ENCODE measurements around the gene LRIG3.

LRIG3 gene

GRCh38 chr12:58923781-58924180 is 3.5 kb upstream of the LRIG3 start:
- H3K9me3 ChIP-seq (ENCODE audit: control insufficient read depth, insufficient read depth, low read length), result no peaks in the 10 kb centered on the region
- no peaks in the 10 kb centered on the region for H3K36me3 ChIP-seq (ENCODE audit: insufficient read depth, low read length)
- H3K4me1 ChIP-seq (ENCODE audit: insufficient read depth, low read length), result peaks cover 13% of the 10 kb centered on the region
- no peak overlapping the region for H3K9ac ChIP-seq (ENCODE audit: low read depth, low read length)

- Histone ChIP-seq H3K36me3 (ENCODE audit: insufficient read depth, low read length) (no peaks in the 10 kb centered on the region), H3K9ac (ENCODE audit: low read depth, low read length) (no peak overlapping the region)
Measured at GRCh38 chr12:58922849-58923248, 2.5 kb upstream of the LRIG3 start.

GRCh38 chr12:58920961-58921861 is 907 bp upstream of the LRIG3 start:
- H3K36me3 ChIP-seq (ENCODE audit: insufficient read depth, low read length), result no peaks in the 10 kb centered on the region
- peak overlapping the region; percentile 96 for H3K9ac ChIP-seq (ENCODE audit: low read depth, low read length)
- H3K9me3 ChIP-seq (ENCODE audit: control insufficient read depth, insufficient read depth, low read length), result no peaks in the 10 kb centered on the region
- H3K4me1 ChIP-seq (ENCODE audit: insufficient read depth, low read length), result peaks cover 21% of the 10 kb centered on the region

More at GRCh38 chr12:58922849-58923248, 2.5 kb upstream of the LRIG3 start:
- Histone ChIP-seq H3K4me1 (ENCODE audit: insufficient read depth, low read length) (peaks cover 13% of the 10 kb centered on the region), H3K9me3 (ENCODE audit: control insufficient read depth, insufficient read depth, low read length) (no peaks in the 10 kb centered on the region)

- Histone ChIP-seq H3K9me3 (ENCODE audit: control insufficient read depth, insufficient read depth, low read length) (no peaks in the 10 kb centered on the region), H3K4me1 (ENCODE audit: insufficient read depth, low read length) (peaks cover 10% of the 10 kb centered on the region), H3K36me3 (ENCODE audit: insufficient read depth, low read length) (no peaks in the 10 kb centered on the region), H3K9ac (ENCODE audit: low read depth, low read length) (peak overlapping the region; percentile 96)
Measured at GRCh38 chr12:58919231-58920101, 838 bp downstream of the LRIG3 start.

- H3K9me3 ChIP-seq (ENCODE audit: control insufficient read depth, insufficient read depth, low read length), result no peaks in the 10 kb centered on the region
- H3K4me1 ChIP-seq (ENCODE audit: insufficient read depth, low read length), result peaks cover 11% of the 10 kb centered on the region
- 0 out of 2 replicates have a peak overlapping the region, but pooled peaks have one; percentile 96 for H3K9ac ChIP-seq (ENCODE audit: low read depth, low read length)
- 0 out of 2 replicates have a peak, but pooled peaks cover under 1% of the 10 kb centered on the region for H3K36me3 ChIP-seq (ENCODE audit: insufficient read depth, low read length)
Measured at GRCh38 chr12:58918469-58918844, 1.8 kb downstream of the LRIG3 start.

GRCh38 chr12:58917699-58918468 is 2.4 kb downstream of the LRIG3 start:
- Histone ChIP-seq H3K4me1 (ENCODE audit: insufficient read depth, low read length) (peaks cover 11% of the 10 kb centered on the region), H3K9ac (ENCODE audit: low read depth, low read length) (no peak overlapping the region), H3K9me3 (ENCODE audit: control insufficient read depth, insufficient read depth, low read length) (no peaks in the 10 kb centered on the region), H3K36me3 (ENCODE audit: insufficient read depth, low read length) (0 out of 2 replicates have a peak, but pooled peaks cover 2% of the 10 kb centered on the region)

GRCh38 chr12:58916921-58917511 is 3.3 kb downstream of the LRIG3 start:
- Histone ChIP-seq H3K36me3 (ENCODE audit: insufficient read depth, low read length) (0 out of 2 replicates have a peak, but pooled peaks cover 2% of the 10 kb centered on the region), H3K9ac (ENCODE audit: low read depth, low read length) (no peak overlapping the region), H3K4me1 (ENCODE audit: insufficient read depth, low read length) (peaks cover 11% of the 10 kb centered on the region), H3K9me3 (ENCODE audit: control insufficient read depth, insufficient read depth, low read length) (no peaks in the 10 kb centered on the region)

- Histone ChIP-seq H3K9me3 (ENCODE audit: control insufficient read depth, insufficient read depth, low read length) (no peaks in the 10 kb centered on the region), H3K9ac (ENCODE audit: low read depth, low read length) (no peak overlapping the region), H3K4me1 (ENCODE audit: insufficient read depth, low read length) (peaks cover 11% of the 10 kb centered on the region), H3K36me3 (ENCODE audit: insufficient read depth, low read length) (0 out of 2 replicates have a peak, but pooled peaks cover 2% of the 10 kb centered on the region)
Measured at GRCh38 chr12:58916161-58916621, 4.1 kb downstream of the LRIG3 start.

- peaks cover 11% of the 10 kb centered on the region for H3K4me1 ChIP-seq (ENCODE audit: insufficient read depth, low read length)
- no peaks in the 10 kb centered on the region for H3K9me3 ChIP-seq (ENCODE audit: control insufficient read depth, insufficient read depth, low read length)
- 0 out of 2 replicates have a peak, but pooled peaks cover 2% of the 10 kb centered on the region for H3K36me3 ChIP-seq (ENCODE audit: insufficient read depth, low read length)
- H3K9ac ChIP-seq (ENCODE audit: low read depth, low read length), result no peak overlapping the region
Measured at GRCh38 chr12:58915634-58916033, 4.7 kb downstream of the LRIG3 start.

- H3K9me3 ChIP-seq (ENCODE audit: control insufficient read depth, insufficient read depth, low read length), result no peaks in the 10 kb centered on the region
- H3K9ac ChIP-seq (ENCODE audit: low read depth, low read length), result no peak overlapping the region
- H3K36me3 ChIP-seq (ENCODE audit: insufficient read depth, low read length), result 0 out of 2 replicates have a peak, but pooled peaks cover 2% of the 10 kb centered on the region
- H3K4me1 ChIP-seq (ENCODE audit: insufficient read depth, low read length), result peaks cover 11% of the 10 kb centered on the region
Measured at GRCh38 chr12:58915037-58915436, 5.3 kb downstream of the LRIG3 start.

GRCh38 chr12:58914457-58914856 is 5.8 kb downstream of the LRIG3 start:
- Histone ChIP-seq H3K9ac (ENCODE audit: low read depth, low read length) (no peak overlapping the region), H3K9me3 (ENCODE audit: control insufficient read depth, insufficient read depth, low read length) (no peaks in the 10 kb centered on the region), H3K4me1 (ENCODE audit: insufficient read depth, low read length) (peaks cover 11% of the 10 kb centered on the region), H3K36me3 (ENCODE audit: insufficient read depth, low read length) (0 out of 2 replicates have a peak, but pooled peaks cover 2% of the 10 kb centered on the region)

- H3K9ac ChIP-seq (ENCODE audit: low read depth, low read length), result no peak overlapping the region
- H3K36me3 ChIP-seq (ENCODE audit: insufficient read depth, low read length), result peaks cover 2% of the 10 kb centered on the region
Measured at GRCh38 chr12:58907391-58907790, 12.9 kb downstream of the LRIG3 start.

GRCh38 chr12:58906917-58907316 is 13.4 kb downstream of the LRIG3 start:
- H3K36me3 ChIP-seq (ENCODE audit: insufficient read depth, low read length), result peaks cover 2% of the 10 kb centered on the region
- no peaks in the 10 kb centered on the region; the same call in 1 of the 2 replicates for H3K4me1 ChIP-seq (ENCODE audit: insufficient read depth, low read length)
- no peaks in the 10 kb centered on the region for H3K9me3 ChIP-seq (ENCODE audit: control insufficient read depth, insufficient read depth, low read length)
- no peak overlapping the region for H3K9ac ChIP-seq (ENCODE audit: low read depth, low read length)

More at GRCh38 chr12:58907391-58907790, 12.9 kb downstream of the LRIG3 start:
- Histone ChIP-seq H3K4me1 (ENCODE audit: insufficient read depth, low read length) (no peaks in the 10 kb centered on the region; the same call in 1 of the 2 replicates), H3K9me3 (ENCODE audit: control insufficient read depth, insufficient read depth, low read length) (no peaks in the 10 kb centered on the region)
